Epithelial cell of proximal tubule (primary cell): ENCODE measurements around the gene IGFALS. TPM values are rescaled to one million over a fixed set of nuclear protein-coding genes. Genes with fewer than 3 reads are reported as not detected.
"Not testable (repeated sequence)": the region's sequence is repeated elsewhere in the genome, so short reads cannot be mapped to it uniquely, and the experiment has no call there.

Source experiments
- DNase-seq: peaks from one replicate; pipeline ENCODE4 v3.0.0-alpha.2; 2011; ENCODE audit warnings: low read depth
- H3K4me3 ChIP-seq: 2 replicates; pipeline ENCODE4 v1.5.1; 2011; ENCODE audit warnings: low read depth, mild to moderate bottlenecking, low read length
- CTCF ChIP-seq: conservative IDR thresholded peaks from 2 replicates; pipeline ENCODE4 v1.5.1; 2012; ENCODE audit warnings: low read depth, mild to moderate bottlenecking, low read length
- total RNA-seq: library from RNA; depleted of rRNA; stranded (reverse); fragments of >200 nt; gene quantifications from 2 replicates; pipeline ENCODE4 v1.2.3, GENCODE V29; 2015

Gene IGFALS
- total RNA-seq, 1 donor from 2014 or later = 2.6 TPM

GRCh38 chr16:1809281-1809801, 15.8 kb upstream of the IGFALS start:
- TF ChIP-seq CTCF = no peak
- DNase-seq = no peak
- no peak overlapping the region for H3K4me3 ChIP-seq

DNA sequence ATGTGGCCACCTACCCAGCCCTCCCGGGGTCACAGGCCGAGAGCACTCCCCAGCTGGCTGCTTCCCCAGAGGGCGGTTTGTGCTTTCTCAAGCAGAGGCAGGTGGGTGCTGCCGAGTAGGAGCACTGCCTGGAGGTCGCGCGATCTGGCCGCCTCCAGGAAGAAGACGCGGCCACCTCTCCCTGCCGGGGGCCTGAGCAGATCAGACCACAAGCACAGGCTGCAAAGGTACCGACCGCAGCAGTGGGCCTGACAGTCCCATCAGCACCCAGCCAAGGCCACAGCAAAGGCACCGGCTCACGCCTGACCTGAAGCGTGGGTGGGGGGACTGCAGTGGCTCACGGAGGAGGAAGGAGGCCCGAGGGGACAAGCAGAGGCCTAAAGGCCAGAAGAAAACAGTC, 15.2 kb upstream of the IGFALS start:
- TF ChIP-seq CTCF = no peak
- no peak for DNase-seq
- H3K4me3 ChIP-seq = no peak overlapping the region

GRCh38 chr16:1807626-1808025, 14.1 kb upstream of the IGFALS start:
- H3K4me3 ChIP-seq = no peak overlapping the region
- DNase-seq = no peak
- TF ChIP-seq CTCF = no peak

DNA sequence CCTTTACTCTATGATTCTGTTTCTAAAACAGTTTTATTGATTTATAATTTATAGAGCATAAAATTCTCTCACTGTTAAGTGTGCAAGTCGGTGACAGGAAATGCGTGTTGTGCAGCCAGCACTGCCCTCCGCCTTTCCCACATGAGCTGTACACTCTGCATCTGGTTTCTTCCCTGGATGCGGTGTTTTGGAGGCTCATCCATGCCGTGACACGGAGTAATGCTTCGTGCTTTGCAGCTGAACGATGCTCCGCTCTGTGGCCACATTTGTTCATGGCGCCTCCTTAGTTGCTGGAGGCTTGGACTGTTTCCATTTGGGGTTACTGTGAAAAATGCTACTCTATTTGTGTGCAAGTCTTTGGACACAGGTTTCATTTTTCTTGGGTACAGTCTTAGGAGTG, 7.2 kb upstream of the IGFALS start:
- H3K4me3 ChIP-seq = no peak overlapping the region
- TF ChIP-seq CTCF = no peak
- DNase-seq = no peak

GRCh38 chr16:1799263-1799662, 5.8 kb upstream of the IGFALS start:
- DNase-seq = not testable (repeated sequence)

DNA sequence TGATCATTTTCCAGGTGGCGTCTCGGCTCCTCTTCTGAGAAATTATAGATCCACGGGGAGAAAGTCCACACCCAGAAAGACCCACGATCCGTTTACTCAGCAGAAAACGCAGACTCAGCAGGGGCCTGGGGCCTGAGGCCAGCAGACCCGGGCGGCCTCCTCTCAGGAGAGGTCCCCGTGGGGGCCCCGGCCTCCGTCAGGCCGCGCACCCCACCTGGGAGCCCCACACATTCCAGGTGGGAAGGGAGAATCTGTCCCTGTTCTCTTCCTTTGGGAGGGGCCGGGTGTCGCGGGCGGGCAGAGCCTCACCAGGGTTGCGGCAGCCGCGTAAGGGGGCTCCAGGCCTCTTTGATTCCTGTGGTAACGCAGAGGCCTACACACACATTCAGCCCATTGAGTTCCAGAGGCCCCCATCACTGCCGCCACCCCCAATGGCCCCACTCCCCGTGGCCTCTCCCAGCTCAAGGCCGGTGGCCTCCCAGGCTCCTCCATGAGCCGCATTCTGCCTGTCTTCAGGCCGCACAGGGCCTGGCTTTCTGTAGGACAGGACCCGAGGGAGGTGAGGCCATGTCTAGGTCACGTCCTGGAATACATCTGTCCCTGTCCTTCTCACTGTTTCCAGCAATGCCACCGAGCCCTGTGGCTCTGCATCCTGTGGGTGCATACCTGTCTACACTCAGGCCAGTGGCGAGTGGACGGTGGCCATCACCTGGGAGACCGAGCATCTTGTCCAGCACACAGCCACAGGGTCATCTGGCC, 1.6 kb upstream of the IGFALS start:
- H3K4me3 ChIP-seq = no peak overlapping the region
- no peak for TF ChIP-seq CTCF
- DNase-seq = no peak

More at GRCh38 chr16:1799263-1799662, 5.8 kb upstream of the IGFALS start:
- H3K4me3 ChIP-seq = not testable (repeated sequence)

GRCh38 chr16:1794221-1794871, 841 bp upstream of the IGFALS start:
- no peak for DNase-seq
- TF ChIP-seq CTCF = no peak
- no peak overlapping the region for H3K4me3 ChIP-seq
